ENCODE data around the gene SLC23A3.

SLC23A3 gene

GRCh38 chr2:219175928-219176817 lies 6.3 kb upstream of the SLC23A3 start:
- DNase-seq = peak; percentile 69

GRCh38 chr2:219175486-219175885 lies 5.7 kb upstream of the SLC23A3 start:
- DNase-seq = no peak

GRCh38 chr2:219174801-219175200 lies 5.0 kb upstream of the SLC23A3 start:
- DNase-seq = no peak

GRCh38 chr2:219174146-219174545 lies 4.3 kb upstream of the SLC23A3 start:
- DNase-seq = no peak

- DNase-seq = peak; percentile 41
These were observed 3.3 kb upstream of the SLC23A3 start for GRCh38 chr2:219173176-219173575.

- peak; percentile 32 for DNase-seq
These were observed 2.7 kb upstream of the SLC23A3 start for GRCh38 chr2:219172231-219173154.

- no peak for DNase-seq
These were observed 1.4 kb upstream of the SLC23A3 start for GRCh38 chr2:219171231-219171651.

GRCh38 chr2:219168932-219169331 lies 897 bp downstream of the SLC23A3 start:
- DNase-seq = no peak

GRCh38 chr2:219168526-219168925 lies 1.3 kb downstream of the SLC23A3 start:
- DNase-seq = no peak

- no peak for DNase-seq
These were observed 1.8 kb downstream of the SLC23A3 start for GRCh38 chr2:219167997-219168396.

- DNase-seq = no peak
These were observed 4.5 kb downstream of the SLC23A3 start for GRCh38 chr2:219165058-219165911.

GRCh38 chr2:219163156-219163555 lies 6.7 kb downstream of the SLC23A3 start:
- DNase-seq = no peak

GRCh38 chr2:219161097-219161496 lies 8.7 kb downstream of the SLC23A3 start:
- no peak for DNase-seq

- peak; percentile 97 for DNase-seq
These were observed 9.4 kb downstream of the SLC23A3 start, which contains the start of gene NHEJ1 for GRCh38 chr2:219160186-219161017. NHEJ1 (minus strand) TSS chr2:219160815; CDS start chr2:219158362, 2,453 bp downstream.

GRCh38 chr2:219159771-219160185 lies 10.1 kb downstream of the SLC23A3 start:
- no peak for DNase-seq

- no peak for DNase-seq
These were observed 11.2 kb downstream of the SLC23A3 start for GRCh38 chr2:219158586-219158985.

- DNase-seq = no peak
These were observed 11.8 kb downstream of the SLC23A3 start for GRCh38 chr2:219158025-219158424.

- DNase-seq = no peak
These were observed 12.4 kb downstream of the SLC23A3 start for GRCh38 chr2:219157396-219157795.

- DNase-seq = no peak
These were observed 14.7 kb downstream of the SLC23A3 start for GRCh38 chr2:219155054-219155644.

GRCh38 chr2:219149667-219150066 lies 20.2 kb downstream of the SLC23A3 start:
- DNase-seq = no peak

GRCh38 chr2:219142329-219142728 lies 27.5 kb downstream of the SLC23A3 start:
- DNase-seq = no peak
